Caco-2 (cell line): Measurements from ENCODE around the gene TMEM98. TPM values are rescaled to one million over a fixed set of nuclear protein-coding genes. Genes with fewer than 3 reads are reported as not detected.
A peak's percentile ranks its signal among the peaks of the same experiment; 100 is the strongest.
"Not testable (repeated sequence)": the region's sequence is repeated elsewhere in the genome, so short reads cannot be mapped to it uniquely, and the experiment has no call there.

Experiments
- BruUV-seq: library from RNA; stranded (reverse); fragments of 400-500 nt; replicated peaks from 2 replicates; lab custom pipeline; 2021; lab: Mats Ljungman, UMichigan
- CTCF ChIA-PET: fragments of 300-600 bp; sonication (Branson Sonifier 250); formaldehyde crosslinking; loops from one replicate; lab custom pipeline; 2022; ENCODE audit warnings: antibody characterized with exemption; lab: Charles Lee
- POLR2A ChIA-PET: fragments of 300-600 bp; sonication (Branson Sonifier 250); formaldehyde crosslinking; loops from one replicate; lab custom pipeline; 2022; ENCODE audit warnings: antibody characterized with exemption; lab: Charles Lee
- DNase-seq, 2 experiments: peaks; one replicate each; pipeline versions ENCODE4 v3.0.0 to v3.0.0-alpha.2; 2020 to 2022
- H3K27me3 ChIP-seq: replicated peaks from 2 replicates; pipeline ENCODE4 v1.6.0; 2011; ENCODE audit warnings: low read length; ENCODE audit not compliant: control insufficient read depth, insufficient read depth
- H3K36me3 ChIP-seq: 2 replicates; pipeline ENCODE4 v1.5.1; 2011; ENCODE audit warnings: low read length; ENCODE audit not compliant: control insufficient read depth, insufficient read depth
- H3K4me1 ChIP-seq: fragments of 250-450 bp; sonication (Bioruptor Pico); 2 replicates; pipeline ENCODE4 v1.5.1; 2020; ENCODE audit warnings: mild to moderate bottlenecking
- H3K4me3 ChIP-seq: 2 replicates; pipeline ENCODE4 v1.5.1; 2011; ENCODE audit warnings: low read depth, mild to moderate bottlenecking, control low read depth, low read length
- H3K9me3 ChIP-seq: fragments of 250-450 bp; sonication (Bioruptor Pico); 2 replicates; pipeline ENCODE4 v1.5.1; 2020; ENCODE audit warnings: mild to moderate bottlenecking, moderate library complexity
- H3K27ac Mint-ChIP-seq: one replicate; pipeline ENCODE4 v1.8.0; 2022; ENCODE audit warnings: mixed read lengths; ENCODE audit not compliant: unreplicated experiment
- H3K27me3 Mint-ChIP-seq: one replicate; pipeline ENCODE4 v1.8.0; 2022; ENCODE audit warnings: mixed read lengths; ENCODE audit not compliant: insufficient read depth, unreplicated experiment
- H3K36me3 Mint-ChIP-seq: one replicate; pipeline ENCODE4 v1.8.0; 2022; ENCODE audit warnings: mild to moderate bottlenecking, mixed read lengths; ENCODE audit not compliant: insufficient read depth, unreplicated experiment
- H3K4me1 Mint-ChIP-seq: one replicate; pipeline ENCODE4 v1.8.0; 2022; ENCODE audit warnings: low read depth, mixed read lengths; ENCODE audit not compliant: unreplicated experiment
- H3K4me3 Mint-ChIP-seq: one replicate; pipeline ENCODE4 v1.8.0; 2022; ENCODE audit warnings: mild to moderate bottlenecking, moderate library complexity, mixed read lengths; ENCODE audit not compliant: unreplicated experiment
- H3K9me3 Mint-ChIP-seq: one replicate; pipeline ENCODE4 v1.8.0; 2022; ENCODE audit warnings: mixed read lengths; ENCODE audit not compliant: unreplicated experiment
- intact Hi-C: fragments of 100-400 bp; cut with micrococcal nuclease; formaldehyde crosslinking; loops from one replicate; pipeline ENCODE4 v1.10.0; 2022; ENCODE audit not compliant: unreplicated experiment
- total RNA-seq: library from RNA; stranded (reverse); gene quantifications from 2 replicates; pipeline ENCODE4 v1.2.3, GENCODE V29; 2022
- TF ChIP-seq, protein P1 (sequence below), 2 experiments: fragments of 200-600 bp in 1 of 2; IDR thresholded peaks; 1 replicate in 1 of 2; 2 replicates in 1 of 2; pipeline versions ENCODE4 v1.5.1 to v1.8.0; 2011 to 2022; ENCODE audit warnings: antibody characterized with exemption in 1 of 2, control low read depth in 1 of 2, inconsistent platforms in 1 of 2, low read depth in 1 of 2, low read length in 1 of 2, mild to moderate bottlenecking in 1 of 2, moderate library complexity in 1 of 2; ENCODE audit not compliant: insufficient read depth in 1 of 2, severe bottlenecking in 1 of 2, unreplicated experiment in 1 of 2

Gene TMEM98
- total RNA-seq, 1 experiment from 2014 or later, result 229 TPM

DNA sequence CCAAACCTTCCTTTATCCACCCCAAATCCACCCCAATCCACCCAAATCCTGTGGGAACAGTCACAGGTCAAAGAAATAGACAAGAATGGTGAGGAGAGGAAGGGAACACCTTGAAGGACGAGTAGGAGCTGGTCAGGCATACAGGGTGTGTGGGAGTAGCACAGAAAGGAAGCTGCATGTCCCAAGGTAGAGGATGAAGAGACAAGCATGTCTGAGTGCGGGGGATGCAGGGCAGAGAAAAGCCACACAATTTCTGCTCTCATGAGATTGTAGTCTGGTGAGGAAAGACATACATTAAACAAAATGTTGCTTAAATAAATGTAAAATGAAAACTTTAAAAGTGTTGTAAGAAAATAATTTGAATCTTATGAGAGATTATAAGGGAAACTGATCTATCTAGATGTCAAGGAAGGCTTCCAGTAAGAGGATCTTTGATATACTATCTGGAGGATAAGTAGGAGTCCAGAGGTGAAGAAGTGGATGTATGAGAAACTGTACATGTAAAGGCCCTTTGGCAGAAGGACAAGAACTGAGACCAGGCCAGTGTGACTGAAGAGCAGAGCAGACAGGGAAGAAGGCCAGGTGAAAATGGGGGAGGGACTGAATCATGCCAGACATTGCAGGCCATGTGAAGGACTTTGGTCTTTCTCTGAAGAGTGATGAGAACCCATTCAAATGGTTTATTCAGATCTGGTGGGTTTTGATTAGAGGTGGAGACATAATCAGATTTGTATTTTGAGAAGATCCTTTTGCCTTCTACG is 18.6 kb downstream of the TMEM98 start:
- ChIA-PET CTCF (interaction anchor here (0.6 kb wide), 1 partner anchor 435 kb away, joined by 4 read pairs; no protein-coding TSS in a partner anchor), POLR2A (no interaction called here)
- intact Hi-C loops, result no loop called here
- Mint-ChIP-seq H3K4me3 (no peak overlapping the region), H3K27ac (no peak overlapping the region), H3K36me3 (peaks cover 36% of the 10 kb centered on the region), H3K4me1 (peaks cover 49% of the 10 kb centered on the region), H3K27me3 (no peaks in the 10 kb centered on the region), H3K9me3 (no peaks in the 10 kb centered on the region)
- no peak overlapping the region for H3K4me3 ChIP-seq
- H3K36me3 ChIP-seq, result peaks cover 4% of the 10 kb centered on the region; the same call in 1 of the 2 replicates
- TF ChIP-seq, protein P1, sequence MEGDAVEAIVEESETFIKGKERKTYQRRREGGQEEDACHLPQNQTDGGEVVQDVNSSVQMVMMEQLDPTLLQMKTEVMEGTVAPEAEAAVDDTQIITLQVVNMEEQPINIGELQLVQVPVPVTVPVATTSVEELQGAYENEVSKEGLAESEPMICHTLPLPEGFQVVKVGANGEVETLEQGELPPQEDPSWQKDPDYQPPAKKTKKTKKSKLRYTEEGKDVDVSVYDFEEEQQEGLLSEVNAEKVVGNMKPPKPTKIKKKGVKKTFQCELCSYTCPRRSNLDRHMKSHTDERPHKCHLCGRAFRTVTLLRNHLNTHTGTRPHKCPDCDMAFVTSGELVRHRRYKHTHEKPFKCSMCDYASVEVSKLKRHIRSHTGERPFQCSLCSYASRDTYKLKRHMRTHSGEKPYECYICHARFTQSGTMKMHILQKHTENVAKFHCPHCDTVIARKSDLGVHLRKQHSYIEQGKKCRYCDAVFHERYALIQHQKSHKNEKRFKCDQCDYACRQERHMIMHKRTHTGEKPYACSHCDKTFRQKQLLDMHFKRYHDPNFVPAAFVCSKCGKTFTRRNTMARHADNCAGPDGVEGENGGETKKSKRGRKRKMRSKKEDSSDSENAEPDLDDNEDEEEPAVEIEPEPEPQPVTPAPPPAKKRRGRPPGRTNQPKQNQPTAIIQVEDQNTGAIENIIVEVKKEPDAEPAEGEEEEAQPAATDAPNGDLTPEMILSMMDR (IDR thresholded peaks at IDR 0.05; ENCODE audit: insufficient read depth in 1 of 2, low read depth in 1 of 2, low read length in 1 of 2, severe bottlenecking in 1 of 2, unreplicated experiment in 1 of 2), result no peak
- H3K27me3 ChIP-seq, result no peaks in the 10 kb centered on the region; the same call in 1 of the 2 replicates
- H3K4me1 ChIP-seq, result peaks cover 45% of the 10 kb centered on the region
- BruUV-seq, result no TSS peak
- H3K9me3 ChIP-seq, result no peaks in the 10 kb centered on the region
- no peak for DNase-seq

DNA sequence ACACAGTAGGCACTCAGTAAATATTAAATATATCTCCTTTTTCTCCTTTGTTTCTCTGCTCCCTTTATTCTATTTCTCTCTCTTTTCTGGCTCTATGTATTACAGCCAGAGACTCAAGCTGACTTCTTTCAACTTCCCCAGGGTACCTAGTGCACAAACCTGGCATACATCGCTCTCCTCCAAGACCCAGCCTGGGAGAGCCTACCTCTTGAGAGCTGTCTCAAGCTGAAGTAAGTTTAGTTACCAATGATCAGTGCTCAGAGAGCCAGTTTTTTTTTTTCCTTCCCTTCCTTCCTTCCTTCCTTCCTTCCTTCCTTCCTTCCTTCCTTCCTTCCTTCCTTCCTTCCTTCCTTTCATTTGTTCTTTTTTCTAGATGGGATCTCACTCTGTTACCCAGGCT is 19.8 kb downstream of the TMEM98 start:
- H3K4me1 ChIP-seq, result peaks cover 39% of the 10 kb centered on the region
- Mint-ChIP-seq H3K4me1 (peaks cover 56% of the 10 kb centered on the region), H3K9me3 (no peaks in the 10 kb centered on the region), H3K27me3 (no peaks in the 10 kb centered on the region), H3K27ac (peak overlapping the region; percentile 3), H3K36me3 (peaks cover 28% of the 10 kb centered on the region), H3K4me3 (no peak overlapping the region)
- intact Hi-C loops, result no loop called here
- ChIA-PET CTCF (no interaction called here), POLR2A (no interaction called here)
- DNase-seq, result no peak
- H3K9me3 ChIP-seq, result no peaks in the 10 kb centered on the region
- no TSS peak for BruUV-seq
- TF ChIP-seq, protein P1 (IDR thresholded peaks at IDR 0.05; ENCODE audit: insufficient read depth in 1 of 2, low read depth in 1 of 2, low read length in 1 of 2, severe bottlenecking in 1 of 2, unreplicated experiment in 1 of 2), result no peak
- H3K4me3 ChIP-seq, result no peak overlapping the region
- no peaks in the 10 kb centered on the region; the same call in 1 of the 2 replicates for H3K27me3 ChIP-seq
- 0 out of 2 replicates have a peak, but pooled peaks cover under 1% of the 10 kb centered on the region for H3K36me3 ChIP-seq

DNA sequence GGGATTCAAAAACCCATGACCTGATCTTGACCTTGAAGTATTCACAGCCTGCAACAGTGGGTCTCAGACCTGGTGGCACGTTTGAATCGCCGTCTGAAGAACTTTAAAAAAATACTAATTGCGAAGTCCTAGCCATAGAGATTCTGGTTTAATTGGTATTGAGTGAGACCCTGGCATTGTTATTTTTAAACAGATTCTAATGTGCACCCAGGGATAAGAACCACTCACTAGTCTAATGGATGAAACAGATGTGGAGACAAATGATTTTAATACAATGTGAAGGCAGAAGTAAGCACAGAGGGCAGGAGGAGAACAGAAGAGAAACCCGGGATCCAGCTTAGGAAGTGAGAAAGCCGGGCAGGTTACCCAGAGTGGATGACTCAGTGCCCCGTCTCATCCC is 21.2 kb downstream of the TMEM98 start:
- no peak for DNase-seq
- no TSS peak for BruUV-seq
- peaks cover 51% of the 10 kb centered on the region for H3K4me1 Mint-ChIP-seq
- Histone ChIP-seq H3K4me3 (no peak overlapping the region), H3K36me3 (no peaks in the 10 kb centered on the region), H3K9me3 (no peaks in the 10 kb centered on the region), H3K27me3 (no peaks in the 10 kb centered on the region; the same call in 1 of the 2 replicates), H3K4me1 (peaks cover 39% of the 10 kb centered on the region)
- no peak overlapping the region for H3K4me3 Mint-ChIP-seq
- CTCF ChIA-PET, result no interaction called here
- TF ChIP-seq, protein P1 (IDR thresholded peaks at IDR 0.05; ENCODE audit: insufficient read depth in 1 of 2, low read depth in 1 of 2, low read length in 1 of 2, severe bottlenecking in 1 of 2, unreplicated experiment in 1 of 2), result no peak
- intact Hi-C loops, result no loop called here
- no peak overlapping the region for H3K27ac Mint-ChIP-seq
- POLR2A ChIA-PET, result no interaction called here
- no peaks in the 10 kb centered on the region for H3K9me3 Mint-ChIP-seq
- H3K36me3 Mint-ChIP-seq, result peaks cover 13% of the 10 kb centered on the region
- H3K27me3 Mint-ChIP-seq, result no peaks in the 10 kb centered on the region

DNA sequence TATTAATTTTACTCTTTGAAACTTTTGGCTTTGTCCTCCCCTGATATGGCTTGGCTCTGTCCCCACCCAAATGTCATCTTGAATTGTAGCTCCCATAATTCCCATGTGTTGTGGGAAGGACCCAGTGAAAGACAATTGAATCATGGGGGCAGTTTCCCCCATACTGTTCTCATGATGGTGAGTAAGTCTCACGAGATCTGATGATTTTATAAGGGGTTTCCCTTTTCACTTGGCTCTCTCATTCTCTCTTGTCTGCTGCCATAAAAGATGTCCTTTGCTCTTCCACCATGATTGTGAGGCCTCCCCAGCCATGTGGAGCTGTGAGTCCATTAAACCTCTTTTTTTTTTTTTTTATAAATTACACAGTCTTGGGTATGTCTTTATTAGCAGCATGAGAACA is 24.5 kb downstream of the TMEM98 start:
- peaks cover 35% of the 10 kb centered on the region for H3K4me1 Mint-ChIP-seq
- H3K27me3 Mint-ChIP-seq, H3K9me3 Mint-ChIP-seq, H3K4me3 ChIP-seq, intact Hi-C loops, POLR2A ChIA-PET, H3K36me3 Mint-ChIP-seq, BruUV-seq, CTCF ChIA-PET, H3K9me3 ChIP-seq, H3K27ac Mint-ChIP-seq, DNase-seq, H3K36me3 ChIP-seq, H3K27me3 ChIP-seq, H3K4me3 Mint-ChIP-seq: not testable (repeated sequence)
- peaks cover 36% of the 10 kb centered on the region for H3K4me1 ChIP-seq
